GM12801 (cell line): ENCODE results near the gene CRYBB1.

Source experiments
- TF ChIP-seq, protein P1 (sequence below): IDR thresholded peaks from one replicate; pipeline ENCODE4 v1.5.1; 2011; ENCODE audit warnings: control low read depth; ENCODE audit not compliant: insufficient read length; ENCODE audit errors: extremely low read depth

CRYBB1 gene

DNA sequence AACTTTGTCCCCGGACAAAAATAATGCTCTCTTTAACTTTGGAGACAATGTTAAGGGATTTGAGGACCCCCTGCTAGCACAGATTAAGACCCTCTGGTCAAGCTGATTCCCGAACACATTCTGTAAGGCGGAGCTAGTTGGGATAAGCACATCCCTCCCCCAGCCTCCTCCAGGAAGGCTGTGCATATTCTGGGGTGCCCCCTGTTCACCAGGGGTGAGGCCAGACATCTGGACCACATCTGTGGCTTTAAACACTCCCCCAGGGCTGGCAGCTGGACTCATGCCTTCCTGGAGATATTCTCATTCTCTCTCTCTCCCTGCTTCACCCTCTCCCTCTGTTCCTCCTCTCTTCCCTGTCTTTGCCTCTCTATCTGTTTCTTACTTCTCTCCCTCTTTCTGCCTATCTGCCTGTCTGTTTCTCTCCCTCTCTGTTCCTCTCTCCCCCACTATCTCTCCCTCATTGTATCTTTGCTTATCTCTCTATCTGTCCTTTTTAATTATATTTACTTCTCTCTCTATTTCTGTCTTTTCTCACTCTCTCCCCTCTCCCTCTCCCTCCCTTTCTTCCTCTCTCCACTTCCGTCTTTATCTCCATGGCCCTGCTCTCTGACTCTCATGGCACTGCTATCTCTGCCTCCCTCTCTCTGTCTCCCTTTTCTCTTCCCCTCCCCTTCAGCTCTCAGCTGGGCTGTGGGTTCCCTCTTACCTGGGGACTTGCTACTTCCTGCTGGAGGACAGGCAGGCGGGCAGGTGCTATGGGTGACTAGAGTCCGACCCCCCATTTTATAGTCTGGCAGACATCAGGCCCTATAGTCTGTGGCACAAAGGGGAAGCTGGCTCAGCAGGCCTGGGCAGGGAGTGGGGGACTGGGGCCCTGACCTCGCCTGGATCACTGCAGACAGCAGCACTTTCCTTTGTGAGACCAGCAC lies at the start of gene CRYBB1:
Gene CRYBB1 (minus strand): TSS at position 757 of the 929 bp plus-strand sequence. CDS start 1,708 bp downstream, outside the sequence.
- TF ChIP-seq, protein P1, sequence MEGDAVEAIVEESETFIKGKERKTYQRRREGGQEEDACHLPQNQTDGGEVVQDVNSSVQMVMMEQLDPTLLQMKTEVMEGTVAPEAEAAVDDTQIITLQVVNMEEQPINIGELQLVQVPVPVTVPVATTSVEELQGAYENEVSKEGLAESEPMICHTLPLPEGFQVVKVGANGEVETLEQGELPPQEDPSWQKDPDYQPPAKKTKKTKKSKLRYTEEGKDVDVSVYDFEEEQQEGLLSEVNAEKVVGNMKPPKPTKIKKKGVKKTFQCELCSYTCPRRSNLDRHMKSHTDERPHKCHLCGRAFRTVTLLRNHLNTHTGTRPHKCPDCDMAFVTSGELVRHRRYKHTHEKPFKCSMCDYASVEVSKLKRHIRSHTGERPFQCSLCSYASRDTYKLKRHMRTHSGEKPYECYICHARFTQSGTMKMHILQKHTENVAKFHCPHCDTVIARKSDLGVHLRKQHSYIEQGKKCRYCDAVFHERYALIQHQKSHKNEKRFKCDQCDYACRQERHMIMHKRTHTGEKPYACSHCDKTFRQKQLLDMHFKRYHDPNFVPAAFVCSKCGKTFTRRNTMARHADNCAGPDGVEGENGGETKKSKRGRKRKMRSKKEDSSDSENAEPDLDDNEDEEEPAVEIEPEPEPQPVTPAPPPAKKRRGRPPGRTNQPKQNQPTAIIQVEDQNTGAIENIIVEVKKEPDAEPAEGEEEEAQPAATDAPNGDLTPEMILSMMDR: no peak

DNA sequence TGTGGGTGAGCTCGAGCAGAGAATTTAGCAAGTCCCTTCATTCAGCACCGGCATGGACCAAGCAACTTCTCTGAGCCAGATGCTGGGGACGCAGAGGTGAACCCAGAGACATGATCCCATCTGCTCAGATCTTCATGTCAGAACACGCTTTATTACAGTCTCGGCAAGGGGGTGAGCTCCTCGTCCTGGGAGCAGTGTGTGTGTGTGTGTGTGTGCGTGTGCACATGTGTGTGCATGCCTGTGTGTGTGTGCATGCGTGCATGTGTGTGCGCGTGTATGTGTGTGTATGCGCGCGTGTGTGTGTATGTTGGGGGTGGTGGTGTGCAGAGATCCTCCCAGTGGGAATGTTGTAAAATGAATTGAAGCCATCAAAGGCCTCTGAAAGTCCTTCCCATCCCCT lies 49.3 kb upstream of the CRYBB1 start:
- TF ChIP-seq, protein P1: no peak

DNA sequence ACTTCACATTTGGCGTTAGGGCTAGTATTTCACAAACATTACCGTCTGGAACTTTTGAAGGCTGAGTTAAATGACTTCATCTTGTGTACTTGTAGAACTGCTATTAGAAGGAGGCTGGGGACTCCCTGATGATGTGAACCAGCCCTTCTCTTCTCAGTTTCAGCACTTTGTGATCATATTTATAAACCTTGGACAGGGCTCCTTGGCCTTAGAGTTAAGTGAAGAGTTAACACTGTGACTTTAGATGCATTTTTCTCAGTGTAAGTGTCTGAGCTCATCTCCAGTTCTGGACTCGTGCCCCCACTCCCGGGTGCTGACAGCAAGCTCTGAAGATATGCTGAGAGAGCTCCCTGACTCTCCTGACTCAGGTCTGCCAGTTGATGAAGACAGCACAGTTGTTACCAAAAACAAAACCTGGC lies 48.0 kb upstream of the CRYBB1 start:
- TF ChIP-seq, protein P1: no peak

DNA sequence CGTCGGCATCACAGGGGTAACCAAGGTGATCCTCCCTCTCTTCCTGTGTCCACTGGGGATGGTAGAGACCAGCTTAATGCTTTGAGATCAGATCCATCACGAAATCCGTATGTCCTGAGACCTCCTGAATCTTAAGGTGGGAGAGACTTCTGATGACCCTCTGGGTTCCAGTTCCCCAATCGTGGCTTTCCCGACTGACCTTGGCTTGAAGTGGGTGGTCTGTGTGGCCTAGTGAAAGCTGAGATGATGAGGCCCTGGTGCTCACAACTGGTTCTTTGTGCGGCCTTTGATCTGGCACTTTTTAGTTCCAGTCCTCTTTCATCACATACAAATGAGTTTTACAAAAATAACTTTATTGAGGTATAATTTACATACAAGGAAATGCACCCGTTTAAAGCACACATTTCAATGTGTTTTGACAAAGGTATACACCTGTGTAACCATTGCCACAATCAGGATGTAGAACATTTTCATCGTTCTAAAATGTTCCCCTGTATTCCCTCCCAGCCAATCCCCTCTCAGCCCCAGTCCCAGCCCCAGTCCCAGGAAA lies 45.6 kb upstream of the CRYBB1 start:
- TF ChIP-seq, protein P1: no peak

GRCh38 chr22:26662160-26662559 lies 44.3 kb upstream of the CRYBB1 start:
- TF ChIP-seq, protein P1: no peak

- TF ChIP-seq, protein P1: no peak
These were observed 43.2 kb upstream of the CRYBB1 start for GRCh38 chr22:26660961-26661578.

DNA sequence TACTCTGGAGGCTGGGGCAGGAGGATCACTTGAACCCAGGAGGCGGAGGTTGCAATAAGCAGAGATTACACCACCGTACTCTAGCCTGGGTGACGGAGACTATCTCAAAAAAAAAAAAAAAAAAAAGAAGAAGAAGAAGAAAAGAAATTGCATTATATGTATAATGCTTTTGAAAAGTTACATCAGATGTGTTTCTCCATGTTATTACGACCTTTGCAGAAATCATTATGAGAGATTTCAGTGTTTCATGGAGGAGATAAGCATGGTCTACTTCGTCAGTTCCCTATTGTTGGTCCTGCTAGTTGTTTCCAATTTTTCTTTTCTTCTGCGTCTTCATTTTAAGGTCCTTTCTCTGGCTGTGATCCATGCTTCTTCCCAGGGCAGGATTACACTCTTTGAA lies 42.5 kb upstream of the CRYBB1 start:
- TF ChIP-seq, protein P1: no peak
